ENCODE results near the gene KPTN.

KPTN gene

DNA sequence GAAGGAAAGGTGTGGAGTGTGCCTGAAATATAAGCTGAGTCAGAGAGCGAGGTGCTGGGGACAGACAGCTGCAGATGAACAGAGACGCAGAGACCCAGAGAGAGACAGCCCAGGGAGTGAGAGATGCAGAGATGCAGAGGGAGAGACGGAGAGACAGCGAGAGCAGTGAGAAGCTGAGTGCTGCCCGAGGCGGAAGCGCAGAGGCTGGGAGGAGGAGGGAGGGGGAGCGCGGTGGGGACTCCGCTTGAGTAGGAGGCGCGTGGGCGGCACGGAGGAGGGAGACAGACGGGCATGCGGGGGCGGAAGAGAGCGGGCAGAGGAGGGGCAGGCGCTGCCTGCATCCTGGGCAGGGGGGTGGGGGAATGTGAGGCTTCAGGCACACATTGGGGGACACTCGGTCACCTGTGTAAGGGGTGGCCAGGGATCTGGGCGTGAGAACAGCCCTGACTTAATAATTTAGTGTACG is 38.0 kb downstream of the KPTN start:
- Histone ChIP-seq H3K36me3 (ENCODE audit: insufficient read depth, low read length) (no peaks in the 10 kb centered on the region), H3K9me3 (ENCODE audit: low read depth, low read length) (no peaks in the 10 kb centered on the region), H3K4me3 (peak overlapping the region; percentile 39), H3K9ac (ENCODE audit: insufficient read length) (no peak overlapping the region), H3K27ac (no peak overlapping the region)
- DNase-seq (ENCODE audit: low read depth, low spot score) = no peak
- TF ChIP-seq FOXP2 (optimal IDR thresholded peaks at IDR 0.05; ENCODE audit: control extremely low read depth, extremely low read length, insufficient read depth) = no peak
- TF ChIP-seq EZH2 (IDR thresholded peaks at IDR 0.05) = no peak
- no peak for TF ChIP-seq POLR2AphosphoS5 (IDR thresholded peaks at IDR 0.05; ENCODE audit: borderline replicate concordance, low read depth, low read length)

DNA sequence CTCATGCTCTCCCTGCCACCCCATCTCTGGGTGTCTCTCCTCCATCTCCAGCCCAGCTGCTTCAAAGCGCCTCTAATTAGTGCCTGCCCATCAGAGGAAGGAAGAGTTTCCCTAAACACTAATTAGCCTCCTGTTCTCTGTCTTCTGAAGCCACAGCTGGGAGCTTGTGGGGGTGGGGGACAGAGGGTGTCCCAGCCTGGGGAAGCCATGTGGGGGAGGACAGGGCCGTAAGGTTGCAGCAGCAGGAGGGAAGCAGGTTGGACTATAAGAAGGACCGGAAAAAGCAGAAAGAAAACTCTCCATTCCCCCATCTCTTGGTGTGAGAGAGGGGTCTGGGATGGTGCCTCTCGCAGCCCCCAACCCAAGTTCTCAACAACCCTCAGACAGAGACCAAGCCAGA is 38.5 kb downstream of the KPTN start:
- H3K4me3 ChIP-seq = peak overlapping the region; percentile 39

GRCh38 chr19:47444388-47444821 is 39.6 kb downstream of the KPTN start:
- TF ChIP-seq EZH2 (IDR thresholded peaks at IDR 0.05) = no peak
- TF ChIP-seq POLR2AphosphoS5 (IDR thresholded peaks at IDR 0.05; ENCODE audit: borderline replicate concordance, low read depth, low read length) = no peak
- no peak for TF ChIP-seq FOXP2 (optimal IDR thresholded peaks at IDR 0.05; ENCODE audit: control extremely low read depth, extremely low read length, insufficient read depth)
- H3K9ac ChIP-seq (ENCODE audit: insufficient read length) = no peak overlapping the region
- DNase-seq (ENCODE audit: low read depth, low spot score) = no peak
- no peak overlapping the region for H3K4me3 ChIP-seq
- no peaks in the 10 kb centered on the region for H3K36me3 ChIP-seq (ENCODE audit: insufficient read depth, low read length)
- no peak overlapping the region for H3K27ac ChIP-seq
- H3K9me3 ChIP-seq (ENCODE audit: low read depth, low read length) = no peaks in the 10 kb centered on the region

More for the DNA sequence above, 38.5 kb downstream of the KPTN start:
- DNase-seq (ENCODE audit: low read depth, low spot score) = no peak
- Histone ChIP-seq H3K27ac (no peak overlapping the region), H3K36me3 (ENCODE audit: insufficient read depth, low read length) (no peaks in the 10 kb centered on the region), H3K9me3 (ENCODE audit: low read depth, low read length) (no peaks in the 10 kb centered on the region), H3K9ac (ENCODE audit: insufficient read length) (no peak overlapping the region)
- TF ChIP-seq POLR2AphosphoS5 (IDR thresholded peaks at IDR 0.05; ENCODE audit: borderline replicate concordance, low read depth, low read length) = no peak

DNA sequence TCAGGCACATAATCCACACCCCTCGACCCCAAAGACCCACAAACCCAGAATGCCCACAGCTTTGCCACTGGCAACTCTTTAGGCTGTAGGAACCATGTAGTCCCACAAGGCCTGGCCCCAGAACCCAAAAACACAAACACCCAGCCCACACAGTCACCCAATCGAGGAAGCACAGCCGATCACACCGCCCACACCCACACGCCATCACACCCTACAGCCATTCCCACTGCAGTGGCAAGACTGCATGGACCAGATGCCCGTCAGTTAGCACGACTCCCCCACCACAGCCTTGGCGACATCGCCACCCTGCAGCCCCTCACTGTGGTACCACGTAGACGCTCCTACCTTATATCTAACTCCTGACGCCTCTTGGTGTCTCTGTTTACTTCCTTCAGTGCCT is 40.7 kb downstream of the KPTN start:
- DNase-seq (ENCODE audit: low read depth, low spot score) = no peak
- no peaks in the 10 kb centered on the region for H3K9me3 ChIP-seq (ENCODE audit: low read depth, low read length)
- no peak overlapping the region for H3K27ac ChIP-seq
- no peaks in the 10 kb centered on the region for H3K36me3 ChIP-seq (ENCODE audit: insufficient read depth, low read length)
- no peak overlapping the region for H3K4me3 ChIP-seq
- TF ChIP-seq EZH2 (IDR thresholded peaks at IDR 0.05) = no peak
- TF ChIP-seq POLR2AphosphoS5 (IDR thresholded peaks at IDR 0.05; ENCODE audit: borderline replicate concordance, low read depth, low read length) = no peak
- TF ChIP-seq FOXP2 (optimal IDR thresholded peaks at IDR 0.05; ENCODE audit: control extremely low read depth, extremely low read length, insufficient read depth) = no peak
- H3K9ac ChIP-seq (ENCODE audit: insufficient read length) = no peak overlapping the region

- TF ChIP-seq FOXP2 (optimal IDR thresholded peaks at IDR 0.05; ENCODE audit: control extremely low read depth, extremely low read length, insufficient read depth) (no peak), EZH2 (IDR thresholded peaks at IDR 0.05) (no peak), POLR2AphosphoS5 (IDR thresholded peaks at IDR 0.05; ENCODE audit: borderline replicate concordance, low read depth, low read length) (no peak)
- Histone ChIP-seq H3K27ac (no peak overlapping the region), H3K36me3 (ENCODE audit: insufficient read depth, low read length) (no peaks in the 10 kb centered on the region), H3K4me3 (no peak overlapping the region), H3K9me3 (ENCODE audit: low read depth, low read length) (no peaks in the 10 kb centered on the region), H3K9ac (ENCODE audit: insufficient read length) (no peak overlapping the region)
- DNase-seq (ENCODE audit: low read depth, low spot score) = no peak
Observed at GRCh38 chr19:47438793-47439220, 45.2 kb downstream of the KPTN start.

- no peak overlapping the region for H3K4me3 ChIP-seq
- no peak for DNase-seq (ENCODE audit: low read depth, low spot score)
Observed at GRCh38 chr19:47437500-47437899, 46.5 kb downstream of the KPTN start.

GRCh38 chr19:47436712-47437401 is 47.2 kb downstream of the KPTN start:
- DNase-seq (ENCODE audit: low read depth, low spot score) = no peak
- Histone ChIP-seq H3K4me3 (no peak overlapping the region), H3K9ac (ENCODE audit: insufficient read length) (no peak overlapping the region), H3K9me3 (ENCODE audit: low read depth, low read length) (no peaks in the 10 kb centered on the region), H3K36me3 (ENCODE audit: insufficient read depth, low read length) (no peaks in the 10 kb centered on the region), H3K27ac (no peak overlapping the region)
- no peak for TF ChIP-seq POLR2AphosphoS5 (IDR thresholded peaks at IDR 0.05; ENCODE audit: borderline replicate concordance, low read depth, low read length)
- TF ChIP-seq FOXP2 (optimal IDR thresholded peaks at IDR 0.05; ENCODE audit: control extremely low read depth, extremely low read length, insufficient read depth) = no peak
- TF ChIP-seq EZH2 (IDR thresholded peaks at IDR 0.05) = no peak

More at GRCh38 chr19:47437500-47437899, 46.5 kb downstream of the KPTN start:
- Histone ChIP-seq H3K27ac (no peak overlapping the region), H3K9ac (ENCODE audit: insufficient read length) (no peak overlapping the region), H3K36me3 (ENCODE audit: insufficient read depth, low read length) (no peaks in the 10 kb centered on the region), H3K9me3 (ENCODE audit: low read depth, low read length) (no peaks in the 10 kb centered on the region)
- no peak for TF ChIP-seq POLR2AphosphoS5 (IDR thresholded peaks at IDR 0.05; ENCODE audit: borderline replicate concordance, low read depth, low read length)
- TF ChIP-seq FOXP2 (optimal IDR thresholded peaks at IDR 0.05; ENCODE audit: control extremely low read depth, extremely low read length, insufficient read depth) = no peak
- no peak for TF ChIP-seq EZH2 (IDR thresholded peaks at IDR 0.05)

DNA sequence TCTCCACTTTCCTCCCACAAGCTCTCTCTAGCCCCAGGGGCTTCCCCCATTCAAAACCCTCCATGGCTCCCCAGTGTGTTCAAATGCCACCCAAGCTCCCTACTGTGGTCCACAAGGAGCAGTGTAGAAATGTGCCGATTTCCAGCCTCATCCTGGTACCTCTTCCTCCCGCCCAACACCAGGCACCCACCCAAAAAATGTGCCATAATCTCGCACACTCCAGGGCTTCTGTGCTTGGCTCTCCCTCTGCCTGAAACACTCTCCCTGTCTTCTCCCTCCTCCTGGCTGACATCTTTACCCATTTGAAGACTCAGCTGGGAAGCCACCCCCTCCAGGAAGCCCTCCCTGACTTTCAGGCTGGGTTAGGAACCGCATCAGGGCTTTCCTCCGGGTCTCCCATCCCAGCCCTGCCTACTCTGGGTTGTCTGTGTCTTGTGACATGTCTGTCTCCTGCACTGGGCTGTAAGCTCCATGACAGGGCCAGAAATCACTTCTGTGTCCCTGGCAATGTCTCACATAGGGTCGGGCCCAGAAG is 48.1 kb downstream of the KPTN start:
- Histone ChIP-seq H3K36me3 (ENCODE audit: insufficient read depth, low read length) (no peaks in the 10 kb centered on the region), H3K9me3 (ENCODE audit: low read depth, low read length) (no peaks in the 10 kb centered on the region), H3K27ac (no peak overlapping the region), H3K9ac (ENCODE audit: insufficient read length) (no peak overlapping the region), H3K4me3 (no peak overlapping the region)
- no peak for DNase-seq (ENCODE audit: low read depth, low spot score)
- no peak for TF ChIP-seq POLR2AphosphoS5 (IDR thresholded peaks at IDR 0.05; ENCODE audit: borderline replicate concordance, low read depth, low read length)
- TF ChIP-seq EZH2 (IDR thresholded peaks at IDR 0.05) = no peak
- TF ChIP-seq FOXP2 (optimal IDR thresholded peaks at IDR 0.05; ENCODE audit: control extremely low read depth, extremely low read length, insufficient read depth) = no peak
